Measurements from ENCODE around the gene ITIH3.
"Not testable (repeated sequence)": the region's sequence is repeated elsewhere in the genome, so short reads cannot be mapped to it uniquely, and the experiment has no call there.

GRCh38 chr3:52776486-52776885 lies 18.1 kb upstream of the ITIH3 start:
- TF ChIP-seq ZSCAN18, HMGXB4, ETV6 (CRISPR knock-in tag; IDR thresholded peaks at IDR 0.05): not testable (repeated sequence)

All from WTC11 (cell line).